MCF 10A (cell line): ENCODE results near the gene LRMDA. TPM values are rescaled to one million over a fixed set of nuclear protein-coding genes. Genes with fewer than 3 reads are reported as not detected.

Source experiments
- BruUV-seq: library from RNA; stranded (reverse); fragments of 400-500 nt; replicated peaks from 2 replicates; lab custom pipeline; 2021; lab: Mats Ljungman, UMichigan
- CTCF ChIA-PET: fragments of 300-600 bp; sonication (Branson Sonifier 250); formaldehyde crosslinking; extraction: SDS; loops from one replicate; lab custom pipeline; 2021; ENCODE audit warnings: antibody characterized with exemption, inconsistent platforms; lab: Yijun Ruan, JAX
- POLR2A ChIA-PET: fragments of 300-600, 350-650 bp; sonication (Branson Sonifier 250); formaldehyde crosslinking; extraction: SDS; loops from one replicate; lab custom pipeline; 2020; ENCODE audit warnings: antibody characterized with exemption, inconsistent platforms; lab: Yijun Ruan, JAX
- DNase-seq: peaks from one replicate; pipeline ENCODE4 v3.0.0-alpha.2; 2018; ENCODE audit not compliant: unreplicated experiment
- H3K27ac Mint-ChIP-seq: one replicate; pipeline ENCODE4 v1.8.0; 2022; ENCODE audit warnings: mild to moderate bottlenecking, low read depth, mixed read lengths; ENCODE audit not compliant: unreplicated experiment
- H3K27me3 Mint-ChIP-seq: one replicate; pipeline ENCODE4 v1.8.0; 2022; ENCODE audit warnings: mixed read lengths; ENCODE audit not compliant: insufficient read depth, unreplicated experiment
- H3K36me3 Mint-ChIP-seq: one replicate; pipeline ENCODE4 v1.8.0; 2022; ENCODE audit warnings: mild to moderate bottlenecking, moderate library complexity, mixed read lengths; ENCODE audit not compliant: insufficient read depth, unreplicated experiment
- H3K4me1 Mint-ChIP-seq: one replicate; pipeline ENCODE4 v1.8.0; 2022; ENCODE audit warnings: mixed read lengths; ENCODE audit not compliant: insufficient read depth, unreplicated experiment
- H3K4me3 Mint-ChIP-seq: one replicate; pipeline ENCODE4 v1.8.0; 2022; ENCODE audit warnings: mild to moderate bottlenecking, moderate library complexity, mixed read lengths; ENCODE audit not compliant: unreplicated experiment
- H3K9me3 Mint-ChIP-seq: one replicate; pipeline ENCODE4 v1.8.0; 2022; ENCODE audit warnings: mixed read lengths; ENCODE audit not compliant: unreplicated experiment
- CTCF ChIP-seq: fragments of 200-600 bp; IDR thresholded peaks from one replicate; pipeline ENCODE4 v1.8.0; 2022; ENCODE audit warnings: antibody characterized with exemption, mild to moderate bottlenecking; ENCODE audit not compliant: unreplicated experiment
- intact Hi-C: fragments of 100-400 bp; cut with micrococcal nuclease; formaldehyde crosslinking; loops from 2 replicates; pipeline ENCODE4 v1.14.1; 2022
- total RNA-seq: library from RNA; stranded (reverse); gene quantifications from 2 replicates; pipeline ENCODE4 v1.2.3, GENCODE V29; 2022

LRMDA gene
- total RNA-seq, 1 experiment from 2014 or later, result not detected

DNA sequence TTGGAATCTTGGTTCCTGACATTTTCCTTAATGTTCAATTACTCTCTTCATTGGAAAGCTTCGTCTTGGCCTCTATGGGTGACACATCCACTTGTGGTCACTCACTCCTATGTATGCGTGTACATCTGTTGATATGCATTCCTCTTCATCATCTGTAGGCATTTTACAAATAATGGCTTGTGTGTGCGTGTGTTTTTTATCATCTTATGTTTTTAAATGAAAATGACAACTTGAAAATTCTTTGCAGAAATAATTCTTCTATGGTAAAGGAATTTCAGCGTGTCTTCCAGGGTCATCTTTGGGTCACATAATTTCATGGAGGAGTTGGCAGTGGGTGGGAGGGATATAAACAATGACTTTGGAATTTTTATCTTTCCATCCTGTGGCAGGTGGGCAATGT lies 925.1 kb downstream of the LRMDA start:
- CTCF ChIA-PET, result no interaction called here
- Mint-ChIP-seq H3K4me1 (peaks cover 20% of the 10 kb centered on the region), H3K36me3 (no peaks in the 10 kb centered on the region), H3K9me3 (peaks cover 12% of the 10 kb centered on the region), H3K27ac (no peak overlapping the region), H3K27me3 (no peaks in the 10 kb centered on the region), H3K4me3 (no peak overlapping the region)
- intact Hi-C loops, result no loop called here
- DNase-seq, result no peak
- TF ChIP-seq CTCF, result no peak
- POLR2A ChIA-PET, result no interaction called here
- BruUV-seq, result no TSS peak

DNA sequence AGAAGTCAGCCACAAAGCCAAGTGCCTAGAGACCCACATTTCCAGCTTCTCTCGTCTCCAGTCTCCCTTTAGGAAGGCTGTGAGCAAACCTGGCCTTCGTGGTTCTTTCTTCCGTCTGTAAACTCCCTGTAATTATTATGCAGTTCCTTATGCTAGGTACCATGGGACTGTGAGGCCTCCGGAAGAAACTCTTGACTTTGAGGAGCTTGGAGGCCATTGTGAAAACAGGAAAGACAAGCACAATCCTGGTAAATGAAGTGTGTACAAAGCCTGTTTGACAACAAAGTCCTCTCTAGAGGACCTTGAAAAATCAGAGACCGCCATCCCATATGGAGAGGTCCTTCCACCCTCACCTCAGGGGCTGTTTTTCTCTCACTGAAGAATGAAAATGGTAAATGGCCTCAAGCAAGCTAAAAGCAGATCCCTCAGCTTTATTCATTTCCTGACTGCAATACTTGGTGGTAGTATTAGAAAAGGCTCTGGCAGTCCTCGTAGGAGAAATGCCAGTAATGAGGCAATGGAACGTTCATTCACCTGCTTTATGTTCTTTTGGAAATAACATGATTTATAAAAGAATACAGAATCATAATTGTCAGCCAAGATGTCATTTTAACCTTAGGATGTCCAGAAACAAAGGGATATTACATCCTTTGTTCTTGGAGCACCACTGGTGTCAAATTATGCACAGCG lies 926.4 kb downstream of the LRMDA start:
- DNase-seq, result no peak
- Mint-ChIP-seq H3K9me3 (peaks cover 12% of the 10 kb centered on the region), H3K4me1 (peaks cover 7% of the 10 kb centered on the region), H3K27ac (no peak overlapping the region), H3K27me3 (no peaks in the 10 kb centered on the region), H3K36me3 (no peaks in the 10 kb centered on the region), H3K4me3 (no peak overlapping the region)
- BruUV-seq, result no TSS peak
- CTCF ChIA-PET, result interaction anchor here (0.6 to 0.8 kb wide), 2 partner anchors 217 to 473 kb away, joined by 3 read pairs; no protein-coding TSS in a partner anchor
- no peak for TF ChIP-seq CTCF
- intact Hi-C loops, result no loop called here
- POLR2A ChIA-PET, result no interaction called here

DNA sequence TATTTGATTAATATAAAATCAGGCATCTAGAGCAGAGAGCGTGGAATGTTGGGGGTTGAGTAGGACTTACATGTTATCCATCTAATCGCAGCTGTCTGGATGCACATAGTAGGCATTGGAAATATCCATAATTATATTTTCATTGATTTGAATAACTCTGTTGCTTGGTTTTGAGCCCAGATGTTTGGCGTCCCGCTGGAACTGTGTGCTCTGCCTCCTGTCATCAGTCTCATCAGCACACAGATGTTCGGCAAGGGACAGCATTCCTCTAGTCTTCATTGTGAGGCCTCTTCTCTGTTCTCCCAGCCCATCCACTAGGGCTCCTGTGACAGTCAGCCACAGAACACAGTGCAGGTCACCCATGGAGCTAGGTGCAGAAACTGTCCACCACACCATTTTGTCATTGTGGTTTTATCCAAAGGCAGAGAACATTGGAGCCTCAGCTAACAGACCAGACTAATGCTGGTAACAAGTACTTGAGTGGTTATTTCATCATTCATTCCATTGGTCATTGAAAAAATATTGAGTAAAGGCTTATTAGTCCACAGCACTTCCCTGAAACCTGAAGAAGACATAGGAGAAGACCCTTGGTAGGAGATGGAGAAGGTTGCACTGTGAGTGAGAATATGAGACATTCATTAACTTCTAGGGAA lies 927.4 kb downstream of the LRMDA start:
- DNase-seq, result no peak
- Mint-ChIP-seq H3K27ac (no peak overlapping the region), H3K36me3 (no peaks in the 10 kb centered on the region), H3K9me3 (peaks cover 12% of the 10 kb centered on the region), H3K27me3 (no peaks in the 10 kb centered on the region), H3K4me3 (no peak overlapping the region), H3K4me1 (no peaks in the 10 kb centered on the region)
- intact Hi-C loops, result no loop called here
- ChIA-PET POLR2A (interaction anchor here (0.6 kb wide), 1 partner anchor 999 kb away, joined by 4 read pairs; no protein-coding TSS in a partner anchor), CTCF (no interaction called here)
- no TSS peak for BruUV-seq
- no peak for TF ChIP-seq CTCF

- Mint-ChIP-seq H3K4me3 (no peak overlapping the region), H3K27me3 (no peaks in the 10 kb centered on the region), H3K36me3 (no peaks in the 10 kb centered on the region), H3K27ac (no peak overlapping the region), H3K4me1 (no peaks in the 10 kb centered on the region), H3K9me3 (peaks cover 7% of the 10 kb centered on the region)
- intact Hi-C loops, result no loop called here
- no TSS peak for BruUV-seq
- no peak for TF ChIP-seq CTCF
- DNase-seq, result no peak
- POLR2A ChIA-PET, result no interaction called here
- CTCF ChIA-PET, result no interaction called here
Observed at GRCh38 chr10:76375761-76376160, 944.3 kb downstream of the LRMDA start.
